Esophagus squamous epithelium (tissue), 5 donors: ENCODE results near the gene MB. TPM values are rescaled to one million over a fixed set of nuclear protein-coding genes. Genes with fewer than 3 reads are reported as not detected.

Source experiments
- DNase-seq: peaks from one replicate; lab custom pipeline; 2025; lab: John Stamatoyannopoulos, UW
- H3K27ac ChIP-seq, 4 donors: fragments of 200-600 bp; sonication (generic); one replicate each; pipeline ENCODE4 v1.5.1; 2016 to 2019; ENCODE audit warnings: mild to moderate bottlenecking in 1 of 4
- H3K27me3 ChIP-seq, 4 donors: fragments of 200-600 bp; sonication (generic); 1 replicate in 3 of 4; 2 replicates in 1 of 4; pipeline versions ENCODE4 v1.5.1 to v1.6.0; 2017 to 2021; ENCODE audit warnings: antibody characterized with exemption in 1 of 4
- H3K36me3 ChIP-seq, 3 donors: fragments of 200-600 bp; sonication (generic); one replicate each; pipeline ENCODE4 v1.5.1; 2016 to 2019
- H3K4me1 ChIP-seq, 3 donors: fragments of 200-600 bp; sonication (generic); one replicate each; pipeline ENCODE4 v1.5.1; 2017 to 2019
- H3K4me3 ChIP-seq, 4 donors: fragments of 200-600 bp; sonication (generic); 1 replicate in 3 of 4; 2 replicates in 1 of 4; pipeline ENCODE4 v1.5.1; 2016 to 2019; ENCODE audit warnings: mild to moderate bottlenecking in 2 of 4, moderate library complexity in 1 of 4
- H3K9me3 ChIP-seq, 3 donors: fragments of 200-600 bp; sonication (generic); one replicate each; pipeline ENCODE4 v1.5.1; 2016 to 2019
- POLR2A ChIP-seq, 4 donors: fragments of 450-650 bp; IDR thresholded peaks; one replicate each; pipeline ENCODE4 v1.6.1; 2017; ENCODE audit warnings: antibody characterized with exemption in 4 of 4, mild to moderate bottlenecking in 4 of 4, moderate library complexity in 3 of 4
- WGBS, 2 donors: methylation state at CpG; one replicate each; pipeline ENCODE4 v1.1.5; 2018; 5-methylcytosine and 5-hydroxymethylcytosine counted together
- intact Hi-C: fragments of 100-400 bp; cut with DNase I; formaldehyde crosslinking; loops from one replicate; pipeline ENCODE4 v1.15.0; 2022
- total RNA-seq, 4 donors: library from RNA; depleted of rRNA; stranded (reverse); fragments of >200 nt; gene quantifications; one replicate each; pipeline ENCODE4 v1.1.0, GENCODE V29; 2016
- TF ChIP-seq, protein P1 (sequence below), 6 experiments: fragments of 450-650 bp in 4 of 6; fragments of 200-600 bp in 2 of 6; sonication (generic) in 2 of 6; IDR thresholded peaks; one replicate each; pipeline ENCODE4 v1.5.1; 2016 to 2019; ENCODE audit warnings: antibody characterized with exemption in 6 of 6, mild to moderate bottlenecking in 4 of 6, moderate library complexity in 4 of 6
- donor health status: DM: yes; HTN: yes; CAD: no.

Gene MB
- total RNA-seq, 4 donors from 2014 or later: 0.44 to 11.8 (median 5.4) TPM; not detected in 1

DNA sequence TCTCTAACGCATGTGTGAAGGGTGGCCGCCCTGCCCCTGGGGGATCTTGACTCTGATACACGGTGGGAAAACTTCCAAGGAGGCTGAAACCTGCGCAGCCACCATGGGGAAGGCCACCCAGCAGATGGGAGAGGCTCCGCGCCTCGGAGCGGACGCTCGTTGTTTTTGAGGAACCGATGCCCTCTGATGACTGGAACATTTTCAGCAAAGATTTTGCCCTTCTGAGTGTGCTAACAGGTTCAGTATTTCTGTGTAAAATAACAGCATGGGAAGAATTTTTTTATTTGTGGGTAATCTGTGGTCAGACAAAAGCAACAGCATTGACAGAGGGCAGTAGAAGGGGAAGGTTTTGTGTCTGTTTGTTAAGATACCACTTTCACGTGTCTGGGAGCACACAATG lies 16.7 kb downstream of the MB start:
- TF ChIP-seq POLR2A (IDR thresholded peaks at IDR 0.05): no peak
- TF ChIP-seq, protein P1, sequence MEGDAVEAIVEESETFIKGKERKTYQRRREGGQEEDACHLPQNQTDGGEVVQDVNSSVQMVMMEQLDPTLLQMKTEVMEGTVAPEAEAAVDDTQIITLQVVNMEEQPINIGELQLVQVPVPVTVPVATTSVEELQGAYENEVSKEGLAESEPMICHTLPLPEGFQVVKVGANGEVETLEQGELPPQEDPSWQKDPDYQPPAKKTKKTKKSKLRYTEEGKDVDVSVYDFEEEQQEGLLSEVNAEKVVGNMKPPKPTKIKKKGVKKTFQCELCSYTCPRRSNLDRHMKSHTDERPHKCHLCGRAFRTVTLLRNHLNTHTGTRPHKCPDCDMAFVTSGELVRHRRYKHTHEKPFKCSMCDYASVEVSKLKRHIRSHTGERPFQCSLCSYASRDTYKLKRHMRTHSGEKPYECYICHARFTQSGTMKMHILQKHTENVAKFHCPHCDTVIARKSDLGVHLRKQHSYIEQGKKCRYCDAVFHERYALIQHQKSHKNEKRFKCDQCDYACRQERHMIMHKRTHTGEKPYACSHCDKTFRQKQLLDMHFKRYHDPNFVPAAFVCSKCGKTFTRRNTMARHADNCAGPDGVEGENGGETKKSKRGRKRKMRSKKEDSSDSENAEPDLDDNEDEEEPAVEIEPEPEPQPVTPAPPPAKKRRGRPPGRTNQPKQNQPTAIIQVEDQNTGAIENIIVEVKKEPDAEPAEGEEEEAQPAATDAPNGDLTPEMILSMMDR (IDR thresholded peaks at IDR 0.05): no peak
- Histone ChIP-seq H3K4me1 (peaks cover 0 to 7% (median 0%) of the 10 kb centered on the region in 3 donors), H3K4me3 (no peak overlapping the region), H3K36me3 (no peaks in the 10 kb centered on the region), H3K9me3 (no peaks in the 10 kb centered on the region), H3K27ac (no peak overlapping the region), H3K27me3 (no peaks in the 10 kb centered on the region)
- no peak for DNase-seq
- 37 to 64% methylated on average over 8 to 12 of the region's 12 CpGs for WGBS, 2 donors
- intact Hi-C loops: no loop called here

DNA sequence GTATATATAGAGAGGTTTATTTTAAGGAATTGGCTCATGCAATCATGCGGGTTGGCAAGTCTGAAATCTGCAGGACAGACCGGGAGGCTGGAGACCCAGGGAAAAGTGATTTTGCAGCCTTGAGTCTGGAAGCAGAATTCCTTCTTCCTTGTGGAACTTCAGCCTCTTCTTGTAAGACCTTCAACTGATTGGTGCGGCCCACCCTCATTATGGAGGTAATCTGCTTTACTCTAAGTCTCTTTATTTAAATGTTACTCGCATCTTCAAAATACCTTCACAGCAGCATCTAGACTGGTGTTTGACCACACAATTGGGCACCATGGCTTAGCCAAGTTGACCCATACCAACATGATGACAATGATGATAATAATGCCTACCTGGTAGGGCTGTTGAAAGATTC lies 17.8 kb downstream of the MB start:
- DNase-seq: no peak
- WGBS, 2 donors: 91 to 98% methylated on average over 4 of the region's 4 CpGs
- H3K36me3 ChIP-seq: no peaks in the 10 kb centered on the region

GRCh38 chr22:35598396-35598710 lies 18.8 kb downstream of the MB start:
- no peaks in the 10 kb centered on the region for H3K36me3 ChIP-seq
- no peak overlapping the region for H3K27ac ChIP-seq
- intact Hi-C loops: no loop called here
- H3K4me1 ChIP-seq: peaks cover 0 to 15% (median 0%) of the 10 kb centered on the region in 3 donors
- H3K9me3 ChIP-seq: no peaks in the 10 kb centered on the region
- no peak overlapping the region for H3K4me3 ChIP-seq
- H3K27me3 ChIP-seq: peaks cover 0 to 3% (median 0%) of the 10 kb centered on the region in 4 donors
- no peak for TF ChIP-seq POLR2A (IDR thresholded peaks at IDR 0.05)
- TF ChIP-seq, protein P1 (IDR thresholded peaks at IDR 0.05): no peak
- no peak for DNase-seq
- WGBS, 2 donors: 93% methylated on average over 2 of the region's 4 CpGs; no CpG with 5 or more reads in 1 of the 2 donors

More for the DNA sequence above, 17.8 kb downstream of the MB start:
- Histone ChIP-seq H3K9me3 (no peaks in the 10 kb centered on the region), H3K27me3 (no peaks in the 10 kb centered on the region), H3K4me3 (no peak overlapping the region), H3K27ac (no peak overlapping the region), H3K4me1 (peaks cover 0 to 7% (median 0%) of the 10 kb centered on the region in 3 donors)
- TF ChIP-seq, protein P1 (IDR thresholded peaks at IDR 0.05): no peak
- no peak for TF ChIP-seq POLR2A (IDR thresholded peaks at IDR 0.05)
- intact Hi-C loops: no loop called here

DNA sequence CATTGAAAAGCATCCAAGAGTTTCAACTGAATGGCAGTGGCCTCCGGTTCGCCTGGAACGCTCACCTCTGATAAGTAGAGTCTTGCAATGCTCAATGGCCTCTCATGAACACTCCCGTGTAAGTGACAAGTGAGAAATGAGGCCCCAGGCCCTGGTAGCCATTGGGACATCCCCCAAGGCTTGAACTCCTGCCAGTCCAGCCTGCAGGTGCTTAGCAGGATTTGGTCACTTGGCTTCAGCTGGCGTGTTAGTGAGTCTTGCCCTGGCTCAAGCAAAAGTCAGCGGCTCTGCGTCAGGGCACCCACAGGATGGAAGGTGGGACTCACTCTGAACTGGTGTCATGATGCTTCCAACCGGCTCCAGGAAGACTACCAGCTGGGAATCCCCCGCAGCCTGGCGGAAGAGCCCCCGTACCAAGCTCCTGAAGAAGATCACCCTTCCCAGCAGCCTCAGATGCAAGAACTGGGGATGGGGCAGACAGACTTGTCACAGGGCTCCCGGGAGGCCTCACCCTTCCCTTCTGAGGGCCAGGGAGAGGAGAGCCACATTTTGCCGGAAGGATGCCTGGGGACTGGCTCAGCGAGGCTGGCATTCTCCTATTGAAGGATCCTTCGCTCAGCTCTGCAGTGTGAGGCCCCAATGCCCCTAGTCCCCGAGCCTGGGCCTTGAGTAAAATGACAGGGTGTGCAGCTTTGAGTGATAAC lies 19.3 kb downstream of the MB start:
- H3K4me3 ChIP-seq: no peak overlapping the region
- intact Hi-C loops: no loop called here
- H3K27me3 ChIP-seq: peaks cover 0 to 6% (median 0%) of the 10 kb centered on the region in 4 donors
- H3K36me3 ChIP-seq: no peaks in the 10 kb centered on the region
- H3K9me3 ChIP-seq: no peaks in the 10 kb centered on the region
- no peak overlapping the region for H3K27ac ChIP-seq
- TF ChIP-seq, protein P1 (IDR thresholded peaks at IDR 0.05): no peak
- TF ChIP-seq POLR2A (IDR thresholded peaks at IDR 0.05): no peak
- 65 to 74% methylated on average over 5 to 7 of the region's 16 CpGs for WGBS, 2 donors
- H3K4me1 ChIP-seq: peaks cover 0 to 16% (median 0%) of the 10 kb centered on the region in 3 donors
- DNase-seq: no peak

- H3K4me3 ChIP-seq: no peak overlapping the region
- intact Hi-C loops: no loop called here
- WGBS, 2 donors: 77 to 83% methylated on average over 7 of the region's 7 CpGs
- H3K27ac ChIP-seq: no peak overlapping the region
- no peaks in the 10 kb centered on the region for H3K9me3 ChIP-seq
- peaks cover 0 to 25% (median 0%) of the 10 kb centered on the region in 3 donors for H3K4me1 ChIP-seq
- no peak for DNase-seq
- TF ChIP-seq, protein P1 (IDR thresholded peaks at IDR 0.05): no peak
- no peak for TF ChIP-seq POLR2A (IDR thresholded peaks at IDR 0.05)
- H3K36me3 ChIP-seq: no peaks in the 10 kb centered on the region
- H3K27me3 ChIP-seq: peaks cover 0 to 6% (median 0%) of the 10 kb centered on the region in 4 donors
These were observed 20.3 kb downstream of the MB start for GRCh38 chr22:35596821-35597220.
